H9 (cell line): ENCODE measurements around the gene RYR1. TPM values are rescaled to one million over a fixed set of nuclear protein-coding genes. Genes with fewer than 3 reads are reported as not detected.

Experiments used
- DNase-seq: peaks from one replicate; pipeline ENCODE4 v3.0.0-alpha.2; 2017
- H2AFZ ChIP-seq: one replicate; pipeline ENCODE4 v1.6.1; 2013; ENCODE audit warnings: mild to moderate bottlenecking, low read length, control low read depth, moderate library complexity
- H2AK5ac ChIP-seq: 2 replicates; pipeline ENCODE4 v1.6.1; 2013; ENCODE audit warnings: low read length, control low read depth, mixed read lengths; ENCODE audit not compliant: insufficient read length
- H2BK120ac ChIP-seq: one replicate; pipeline ENCODE4 v1.6.1; 2013; ENCODE audit warnings: low read depth, mild to moderate bottlenecking, low read length, control low read depth, inconsistent platforms; ENCODE audit not compliant: poor library complexity, severe bottlenecking
- H2BK12ac ChIP-seq: 2 replicates; pipeline ENCODE4 v1.6.1; 2013; ENCODE audit warnings: low read length, control low read depth, mixed read lengths, low read depth; ENCODE audit not compliant: insufficient read length
- H2BK15ac ChIP-seq: 2 replicates; pipeline ENCODE4 v1.6.1; 2013; ENCODE audit warnings: low read depth, low read length, control low read depth
- H2BK20ac ChIP-seq: one replicate; pipeline ENCODE4 v1.6.1; 2013; ENCODE audit warnings: low read depth, mild to moderate bottlenecking, low read length, control low read depth, inconsistent platforms; ENCODE audit not compliant: poor library complexity, severe bottlenecking
- H2BK5ac ChIP-seq: 2 replicates; pipeline ENCODE4 v1.6.1; 2013; ENCODE audit warnings: low read length, control low read depth, mixed read lengths; ENCODE audit not compliant: insufficient read length
- H3K14ac ChIP-seq: 2 replicates; pipeline ENCODE4 v1.6.1; 2013; ENCODE audit warnings: low read length, control low read depth; ENCODE audit not compliant: insufficient read depth
- H3K18ac ChIP-seq: 2 replicates; pipeline ENCODE4 v1.6.1; 2013; ENCODE audit warnings: low read depth, mild to moderate bottlenecking, mixed read lengths, low read length, control low read depth; ENCODE audit not compliant: insufficient read length
- H3K23ac ChIP-seq: 2 replicates; pipeline ENCODE4 v1.6.1; 2013; ENCODE audit warnings: low read length, control low read depth, mixed read lengths, low read depth; ENCODE audit not compliant: insufficient read length
- H3K23me2 ChIP-seq: 2 replicates; pipeline ENCODE4 v1.6.1; 2013; ENCODE audit warnings: low read depth, mild to moderate bottlenecking, mixed read lengths, low read length, control low read depth; ENCODE audit not compliant: insufficient read length, poor library complexity, severe bottlenecking
- H3K27ac ChIP-seq: 2 replicates; pipeline ENCODE4 v1.5.1; 2013; ENCODE audit warnings: low read length, control low read depth, mixed read lengths, low read depth; ENCODE audit not compliant: insufficient read length
- H3K27me3 ChIP-seq: 2 replicates; pipeline ENCODE4 v1.6.1; 2013; ENCODE audit warnings: low read length, control low read depth, inconsistent platforms; ENCODE audit not compliant: insufficient read depth
- H3K4ac ChIP-seq: 2 replicates; pipeline ENCODE4 v1.6.1; 2013; ENCODE audit warnings: low read depth, mild to moderate bottlenecking, control low read depth, inconsistent platforms, low read length, moderate library complexity
- H3K4me1 ChIP-seq: 2 replicates; pipeline ENCODE4 v1.6.1; 2013; ENCODE audit warnings: low read length, control low read depth, inconsistent platforms; ENCODE audit not compliant: insufficient read depth
- H3K4me2 ChIP-seq: 2 replicates; pipeline ENCODE4 v1.6.1; 2013; ENCODE audit warnings: low read length, control low read depth, mixed read lengths; ENCODE audit not compliant: insufficient read length, insufficient read depth
- H3K56ac ChIP-seq: 2 replicates; pipeline ENCODE4 v1.6.1; 2013; ENCODE audit warnings: low read depth, mild to moderate bottlenecking, mixed read lengths, low read length, control low read depth; ENCODE audit not compliant: insufficient read length
- H3K79me1 ChIP-seq: 2 replicates; pipeline ENCODE4 v1.6.1; 2013; ENCODE audit warnings: low read depth, mild to moderate bottlenecking, moderate library complexity, low read length, control low read depth, inconsistent platforms; ENCODE audit not compliant: insufficient read depth, poor library complexity, severe bottlenecking
- H3K79me2 ChIP-seq: 2 replicates; pipeline ENCODE4 v1.6.1; 2013; ENCODE audit warnings: low read length, control low read depth, inconsistent platforms; ENCODE audit not compliant: insufficient read depth
- H3K9ac ChIP-seq: 2 replicates; pipeline ENCODE4 v1.6.1; 2013; ENCODE audit warnings: low read length, control low read depth, mixed read lengths; ENCODE audit not compliant: insufficient read length; ENCODE audit errors: extremely low read depth
- H3K9me3 ChIP-seq: one replicate; pipeline ENCODE4 v1.6.1; 2013; ENCODE audit warnings: low read depth, low read length, inconsistent platforms; ENCODE audit not compliant: control insufficient read depth
- H3T11ph ChIP-seq: one replicate; pipeline ENCODE4 v1.6.1; 2013; ENCODE audit warnings: mild to moderate bottlenecking, low read length, control low read depth, inconsistent platforms
- H4K20me1 ChIP-seq: one replicate; pipeline ENCODE4 v1.6.1; 2013; ENCODE audit not compliant: control insufficient read depth, insufficient read length, insufficient read depth
- H4K5ac ChIP-seq: 2 replicates; pipeline ENCODE4 v1.6.1; 2013; ENCODE audit warnings: low read depth, mild to moderate bottlenecking, mixed read lengths, low read length, control low read depth; ENCODE audit not compliant: insufficient read length
- H4K8ac ChIP-seq: replicated peaks from 2 replicates; pipeline ENCODE4 v1.6.1; 2013; ENCODE audit warnings: low read length, control low read depth, mixed read lengths, low read depth; ENCODE audit not compliant: insufficient read length
- H4K91ac ChIP-seq: 2 replicates; pipeline ENCODE4 v1.6.1; 2013; ENCODE audit warnings: low read depth, mild to moderate bottlenecking, moderate library complexity, mixed read lengths, low read length, control low read depth; ENCODE audit not compliant: insufficient read length
- H3K27ac Mint-ChIP-seq, 3 experiments: 2 replicates in 2 of 3; 3 replicates in 1 of 3; pipeline ENCODE4 v1.8.0; 2020 to 2021; ENCODE audit warnings: mixed read lengths in 3 of 3, mild to moderate bottlenecking in 1 of 3, moderate library complexity in 1 of 3
- H3K27me3 Mint-ChIP-seq: 2 replicates; pipeline ENCODE4 v1.8.0; 2021; ENCODE audit warnings: low read depth, mild to moderate bottlenecking, moderate library complexity, mixed read lengths
- H3K36me3 Mint-ChIP-seq, 3 experiments: 2 replicates in 2 of 3; 3 replicates in 1 of 3; pipeline ENCODE4 v1.8.0; 2020 to 2021; ENCODE audit warnings: low read depth in 3 of 3, mixed read lengths in 3 of 3; ENCODE audit not compliant: insufficient read depth in 1 of 3
- H3K4me1 Mint-ChIP-seq, 2 experiments: 2 replicates each; pipeline ENCODE4 v1.8.0; 2020; ENCODE audit warnings: mixed read lengths in 2 of 2
- H3K4me3 Mint-ChIP-seq, 2 experiments: 2 replicates in 1 of 2; 3 replicates in 1 of 2; pipeline ENCODE4 v1.8.0; 2020 to 2021; ENCODE audit warnings: mild to moderate bottlenecking in 2 of 2, mixed read lengths in 2 of 2, moderate library complexity in 1 of 2
- H3K9me3 Mint-ChIP-seq, 2 experiments: 2 replicates in 1 of 2; 3 replicates in 1 of 2; pipeline ENCODE4 v1.8.0; 2020; ENCODE audit warnings: mild to moderate bottlenecking in 2 of 2, mixed read lengths in 2 of 2, moderate library complexity in 1 of 2
- WGBS: extraction: QIAGEN DNeasy Blood & Tissue Kit; methylation state at CpG from one replicate; pipeline ENCODE4 v1.1.7; 2013; ENCODE audit warnings: missing lambda C conversion rate, low lambda C conversion rate, mixed read lengths; ENCODE audit not compliant: insufficient read length; ENCODE audit errors: extremely low coverage; 5-methylcytosine and 5-hydroxymethylcytosine counted together
- total RNA-seq: library from RNA; stranded (reverse); gene quantifications from 2 replicates; pipeline ENCODE4 v1.2.1, GENCODE V29; 2021
- TF ChIP-seq, protein P1 (sequence below): fragments of 200-600 bp; sonication (generic); conservative IDR thresholded peaks from 3 replicates; pipeline ENCODE4 v1.8.0; 2021; ENCODE audit warnings: antibody characterized with exemption, mild to moderate bottlenecking

RYR1 gene
- total RNA-seq, 1 experiment from 2014 or later = 8.9 TPM

DNA sequence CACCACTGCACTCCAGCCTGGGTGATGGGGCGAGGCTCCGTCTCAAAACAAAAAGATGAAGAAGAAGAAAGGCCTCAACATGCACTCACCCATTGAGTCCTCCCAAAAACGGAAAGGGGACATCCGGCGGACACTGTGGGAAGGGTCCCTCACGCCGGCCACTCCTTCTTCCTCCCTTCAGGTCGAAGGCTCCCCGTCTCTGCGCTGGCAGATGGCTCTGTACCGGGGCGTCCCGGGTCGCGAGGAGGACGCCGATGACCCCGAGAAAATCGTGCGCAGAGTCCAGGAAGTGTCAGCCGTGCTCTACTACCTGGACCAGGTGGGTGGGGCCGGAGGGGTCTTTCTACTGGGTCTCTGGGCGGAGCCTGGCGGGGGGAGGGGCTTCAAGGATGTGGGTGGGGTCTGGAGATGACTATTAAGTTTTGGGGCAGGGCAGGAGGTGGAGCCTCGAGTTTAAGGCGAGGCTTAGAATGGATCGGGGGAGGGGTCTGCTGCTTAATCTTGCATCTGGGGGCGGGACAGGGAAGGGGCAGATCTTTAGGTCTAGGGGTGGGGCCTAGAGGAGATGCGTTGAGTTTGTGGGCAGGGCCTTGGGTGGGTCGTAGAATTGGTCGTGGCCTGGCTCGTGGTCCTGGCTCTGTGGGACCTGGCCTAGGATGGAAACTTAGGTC, 94.1 kb downstream of the RYR1 start:
- Histone ChIP-seq H3K9me3 (no peaks in the 10 kb centered on the region), H2BK120ac (no peak overlapping the region), H2BK20ac (no peak overlapping the region), H3K4ac (no peak overlapping the region), H3K79me1 (no peaks in the 10 kb centered on the region), H3K27ac (no peak overlapping the region), H3K18ac (no peak overlapping the region), H3K23ac (no peak overlapping the region), H3K9ac (no peak overlapping the region), H2BK12ac (no peak overlapping the region), H4K20me1 (no peaks in the 10 kb centered on the region), H3K23me2 (no peaks in the 10 kb centered on the region), H3T11ph (no peak overlapping the region), H4K8ac (no peak overlapping the region), H3K4me1 (no peaks in the 10 kb centered on the region), H3K27me3 (no peaks in the 10 kb centered on the region), H2AFZ (no peak overlapping the region), H4K5ac (no peak overlapping the region), H3K79me2 (no peaks in the 10 kb centered on the region), H2BK5ac (no peak overlapping the region), H3K14ac (no peak overlapping the region), H3K4me2 (no peak overlapping the region), H4K91ac (no peak overlapping the region), H2BK15ac (no peak overlapping the region), H2AK5ac (no peak overlapping the region), H3K56ac (no peak overlapping the region)
- peak overlapping the region; percentile 72 to 90 (median 77); a peak in 4 of 7 replicates for H3K27ac Mint-ChIP-seq
- H3K4me1 Mint-ChIP-seq = peaks cover 3 to 11% of the 10 kb centered on the region in 2 experiments
- H3K9me3 Mint-ChIP-seq = no peaks in the 10 kb centered on the region
- TF ChIP-seq, protein P1, sequence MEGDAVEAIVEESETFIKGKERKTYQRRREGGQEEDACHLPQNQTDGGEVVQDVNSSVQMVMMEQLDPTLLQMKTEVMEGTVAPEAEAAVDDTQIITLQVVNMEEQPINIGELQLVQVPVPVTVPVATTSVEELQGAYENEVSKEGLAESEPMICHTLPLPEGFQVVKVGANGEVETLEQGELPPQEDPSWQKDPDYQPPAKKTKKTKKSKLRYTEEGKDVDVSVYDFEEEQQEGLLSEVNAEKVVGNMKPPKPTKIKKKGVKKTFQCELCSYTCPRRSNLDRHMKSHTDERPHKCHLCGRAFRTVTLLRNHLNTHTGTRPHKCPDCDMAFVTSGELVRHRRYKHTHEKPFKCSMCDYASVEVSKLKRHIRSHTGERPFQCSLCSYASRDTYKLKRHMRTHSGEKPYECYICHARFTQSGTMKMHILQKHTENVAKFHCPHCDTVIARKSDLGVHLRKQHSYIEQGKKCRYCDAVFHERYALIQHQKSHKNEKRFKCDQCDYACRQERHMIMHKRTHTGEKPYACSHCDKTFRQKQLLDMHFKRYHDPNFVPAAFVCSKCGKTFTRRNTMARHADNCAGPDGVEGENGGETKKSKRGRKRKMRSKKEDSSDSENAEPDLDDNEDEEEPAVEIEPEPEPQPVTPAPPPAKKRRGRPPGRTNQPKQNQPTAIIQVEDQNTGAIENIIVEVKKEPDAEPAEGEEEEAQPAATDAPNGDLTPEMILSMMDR = no peak
- DNase-seq = peak; percentile 74
- peaks cover 5 to 46% (median 10%) of the 10 kb centered on the region in 3 experiments; a peak in 6 of 7 replicates for H3K36me3 Mint-ChIP-seq
- H3K27me3 Mint-ChIP-seq = no peaks in the 10 kb centered on the region; the same call in 1 of the 2 replicates
- H3K4me3 Mint-ChIP-seq = no peak overlapping the region; a peak in 1 of 5 replicates
- no CpG with 5 or more reads among the region's 32 CpGs for WGBS
